Effector CD8-positive, alpha-beta T cell (primary cell): ENCODE data around the gene CYP4V2.
"Not testable (repeated sequence)": the region's sequence is repeated elsewhere in the genome, so short reads cannot be mapped to it uniquely, and the experiment has no call there.

ENCODE experiments used
- DNase-seq: peaks from one replicate; lab custom pipeline; 2025; lab: John Stamatoyannopoulos, UW

Gene CYP4V2

DNA sequence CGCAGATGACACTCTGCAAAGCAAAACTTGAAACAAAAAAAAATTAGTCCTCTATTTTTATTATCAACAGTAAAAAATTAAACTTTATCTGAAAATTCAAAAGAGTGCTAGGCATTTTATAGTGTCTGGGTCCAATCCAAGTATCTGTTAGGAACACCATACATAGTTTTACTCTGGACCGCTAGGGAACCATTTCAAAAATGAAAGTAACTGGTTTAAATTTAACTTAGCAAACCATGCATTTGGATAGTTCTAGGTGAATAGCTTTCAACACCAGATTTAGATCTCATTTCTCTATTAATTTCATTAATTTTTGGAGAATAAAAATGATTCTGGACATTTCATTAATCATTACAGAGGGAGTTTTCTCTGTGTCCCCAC is 37.1 kb downstream of the CYP4V2 start:
- DNase-seq, result no peak

- no peak for DNase-seq
Observed at GRCh38 chr4:186234367-186234766, 43.0 kb downstream of the CYP4V2 start.

DNA sequence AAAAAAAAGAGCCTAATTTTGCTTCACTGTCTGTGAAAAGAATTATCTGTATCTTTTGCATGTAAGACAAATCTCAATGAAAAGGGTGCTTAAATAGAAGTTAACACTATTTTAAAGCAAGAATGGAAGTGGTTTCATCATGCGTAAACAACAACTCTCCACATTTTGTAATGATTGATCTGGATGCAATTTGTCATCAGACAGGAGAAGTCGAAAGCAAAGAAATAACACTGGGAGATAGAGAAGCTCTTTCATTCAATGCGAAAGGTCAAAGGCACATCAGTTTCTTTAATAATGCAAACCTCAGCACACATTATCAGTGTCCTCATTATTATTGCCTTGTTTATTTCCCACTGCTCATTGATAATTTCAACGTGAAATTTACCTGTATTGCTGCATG is 44.8 kb downstream of the CYP4V2 start:
- no peak for DNase-seq

GRCh38 chr4:186240452-186240847 is 49.1 kb downstream of the CYP4V2 start:
- no peak for DNase-seq

- DNase-seq, result no peak
Observed at GRCh38 chr4:186240848-186241491, 49.6 kb downstream of the CYP4V2 start.

DNA sequence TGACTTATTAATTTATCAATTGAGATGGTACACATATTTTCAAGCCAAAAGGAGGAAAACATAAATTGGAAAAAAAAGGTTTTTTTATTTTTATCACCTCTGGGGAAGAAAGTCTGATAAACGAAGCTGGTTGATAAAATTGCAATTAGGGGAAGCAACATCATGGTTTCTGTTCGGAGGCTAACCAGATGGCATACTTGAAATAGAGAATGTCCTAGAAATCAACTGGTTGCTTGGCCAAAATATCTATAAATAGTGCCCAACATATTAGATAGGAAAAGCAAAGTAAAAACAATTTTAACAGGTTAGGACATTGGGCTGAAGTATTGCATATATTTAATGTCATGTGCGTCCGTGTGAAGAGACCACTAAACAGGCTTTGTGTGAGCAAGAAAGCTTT is 50.2 kb downstream of the CYP4V2 start:
- DNase-seq, result no peak

DNA sequence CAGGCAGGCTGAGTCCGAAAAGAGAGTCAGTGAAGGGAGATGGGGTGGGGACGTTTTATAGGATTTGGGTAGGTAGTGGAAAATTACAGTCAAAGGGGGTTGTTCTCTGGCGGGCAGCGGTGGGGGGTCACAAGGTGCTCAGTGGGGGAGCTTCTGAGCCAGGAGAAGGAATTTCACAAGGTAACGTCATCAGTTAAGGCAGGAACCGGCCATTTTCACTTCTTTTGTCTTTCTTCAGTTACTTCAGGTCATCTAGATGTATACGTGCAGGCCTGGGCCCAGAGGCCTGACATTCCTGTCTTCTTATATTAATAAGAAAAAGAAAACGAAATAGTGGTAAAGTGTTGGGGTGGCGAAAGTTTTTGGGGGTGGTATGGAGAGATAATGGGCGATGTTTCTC is 50.7 kb downstream of the CYP4V2 start:
- DNase-seq, result not testable (repeated sequence)

GRCh38 chr4:186243331-186243730 is 52.0 kb downstream of the CYP4V2 start:
- no peak for DNase-seq

DNA sequence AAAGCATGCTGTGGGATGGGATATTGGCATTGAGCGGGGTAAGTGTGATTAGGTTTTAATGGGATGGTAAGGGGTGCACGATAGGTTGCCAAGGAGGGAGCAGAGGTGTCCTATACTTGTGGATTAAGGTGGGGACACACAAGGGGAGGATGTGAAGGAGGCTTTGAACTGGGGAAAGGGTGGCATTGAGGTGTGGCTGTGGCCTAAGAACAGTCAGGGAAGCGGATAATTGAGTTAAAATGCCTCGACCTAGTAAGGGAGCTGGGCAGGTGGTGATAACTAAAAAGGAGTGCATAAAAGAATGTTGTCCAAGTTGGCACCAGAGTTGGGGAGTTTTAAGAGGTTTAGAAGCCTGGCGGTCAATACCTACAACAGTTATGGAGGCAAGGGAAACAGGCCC is 53.5 kb downstream of the CYP4V2 start:
- no peak for DNase-seq

DNA sequence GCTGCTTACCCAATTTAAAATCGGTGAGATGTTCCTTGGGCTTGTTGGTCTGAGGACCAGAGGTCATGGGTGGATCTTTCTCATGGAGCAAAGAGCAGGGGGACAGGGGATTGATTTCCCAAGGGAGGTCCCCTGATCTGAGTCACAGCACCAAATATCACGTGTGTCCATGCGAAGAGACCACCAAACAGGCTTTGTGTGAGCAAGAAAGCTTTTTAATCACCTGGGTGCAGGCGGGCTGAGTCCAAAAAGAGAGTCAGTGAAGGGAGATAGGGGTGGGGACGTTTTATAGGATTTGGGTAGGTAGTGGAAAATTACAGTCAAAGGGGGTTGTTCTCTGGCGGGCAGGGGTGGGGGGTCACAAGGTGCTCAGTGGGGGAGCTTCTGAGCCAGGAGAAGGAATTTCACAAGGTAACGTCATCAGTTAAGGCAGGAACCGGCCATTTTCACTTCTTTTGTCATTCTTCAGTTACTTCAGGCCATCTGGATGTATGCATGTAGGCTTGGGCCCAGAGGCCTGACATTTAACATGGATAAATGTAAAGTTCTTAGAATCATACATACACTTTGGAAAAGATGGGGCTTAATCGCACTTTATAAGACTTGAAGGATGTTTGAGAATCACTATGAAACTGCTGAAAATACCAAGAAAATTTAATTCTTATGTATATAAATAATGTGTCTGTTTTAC is 55.8 kb downstream of the CYP4V2 start:
- not testable (repeated sequence) for DNase-seq

DNA sequence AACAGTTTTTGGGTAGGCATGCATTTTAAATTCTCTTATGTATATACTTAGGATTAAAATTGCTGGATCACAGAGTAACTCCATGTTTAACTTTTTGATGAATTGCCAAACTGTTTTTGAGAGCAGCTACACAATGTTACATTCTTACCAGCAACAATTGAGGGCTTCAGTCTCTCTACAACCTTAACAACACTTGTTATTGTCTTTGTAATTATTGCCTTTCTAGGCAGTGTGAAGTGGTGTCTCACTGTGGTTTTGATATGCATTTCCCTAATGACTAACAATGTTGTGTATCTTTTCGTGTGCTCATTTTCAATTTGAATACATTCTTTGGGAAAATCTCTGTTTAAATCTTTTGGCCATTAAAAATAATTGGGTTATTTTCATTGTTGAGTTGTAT is 57.3 kb downstream of the CYP4V2 start:
- no peak for DNase-seq

DNA sequence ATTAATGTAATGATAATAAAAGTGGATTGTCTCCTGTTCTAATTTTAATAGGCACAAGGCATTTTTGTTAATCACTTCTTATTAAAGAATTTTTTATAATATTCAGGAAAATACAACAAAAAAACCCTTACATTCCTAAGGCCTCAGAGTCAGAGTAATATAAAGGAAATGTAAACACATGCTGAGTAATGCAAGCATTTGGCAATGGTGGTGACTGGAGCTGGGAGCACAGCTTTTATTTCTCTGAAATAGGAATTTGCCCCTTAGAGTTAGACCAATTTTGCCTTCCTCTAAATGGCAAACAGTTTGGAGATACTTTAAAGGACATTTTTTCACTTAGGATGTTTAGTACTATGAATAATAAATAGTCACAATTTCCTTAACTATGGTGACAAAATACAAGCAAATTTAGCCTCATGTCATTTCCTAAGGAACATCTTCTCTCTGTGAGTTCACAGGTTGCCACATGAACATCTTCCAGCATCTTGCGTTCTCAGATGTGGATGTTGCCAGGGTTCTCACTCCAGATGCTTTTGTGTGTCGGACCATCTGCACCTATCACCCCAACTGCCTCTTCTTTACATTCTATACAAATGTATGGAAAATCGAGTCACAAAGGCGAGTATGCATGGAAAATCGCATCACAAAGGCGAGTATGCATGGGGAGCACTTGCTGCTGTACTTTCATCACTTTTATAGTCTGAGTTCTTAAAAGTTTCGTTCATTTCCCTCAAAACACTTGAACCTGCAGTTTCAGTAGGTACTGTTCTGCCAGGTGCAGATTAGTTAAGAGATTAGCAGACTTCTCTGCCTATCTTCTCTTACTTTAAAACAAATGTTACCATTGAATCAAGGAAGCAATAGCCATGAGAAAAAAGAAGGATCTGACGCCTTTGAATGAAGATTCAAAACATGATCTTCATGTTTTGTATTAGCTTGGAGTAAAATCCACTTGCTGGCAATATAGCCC is 58.7 kb downstream of the CYP4V2 start:
- no peak for DNase-seq

GRCh38 chr4:186250760-186251159 is 59.4 kb downstream of the CYP4V2 start:
- DNase-seq, result no peak

GRCh38 chr4:186255122-186255521 is 63.8 kb downstream of the CYP4V2 start:
- no peak for DNase-seq

GRCh38 chr4:186258216-186258811 is 66.9 kb downstream of the CYP4V2 start:
- no peak for DNase-seq

DNA sequence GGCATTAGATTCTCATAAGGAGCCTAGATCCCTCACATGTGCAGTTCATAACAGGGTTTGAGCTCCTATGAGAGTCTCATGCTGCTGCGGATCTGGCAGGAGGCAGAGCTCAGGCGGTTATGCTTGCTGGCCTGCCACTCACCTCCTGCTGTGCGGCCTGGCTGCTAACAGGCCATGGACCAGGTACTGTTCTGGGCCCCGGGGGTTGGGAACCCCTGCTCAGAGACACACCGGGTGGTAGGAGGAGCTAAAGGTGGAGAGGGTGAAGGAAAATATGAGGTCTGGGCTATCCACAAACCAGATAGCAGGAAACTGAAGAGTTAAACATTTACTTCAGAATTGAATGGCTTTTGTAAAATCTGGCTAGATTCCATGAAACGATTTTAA is 68.7 kb downstream of the CYP4V2 start:
- no peak for DNase-seq
